ENCODE measurements around the gene LOXHD1.

Gene LOXHD1, protein sequence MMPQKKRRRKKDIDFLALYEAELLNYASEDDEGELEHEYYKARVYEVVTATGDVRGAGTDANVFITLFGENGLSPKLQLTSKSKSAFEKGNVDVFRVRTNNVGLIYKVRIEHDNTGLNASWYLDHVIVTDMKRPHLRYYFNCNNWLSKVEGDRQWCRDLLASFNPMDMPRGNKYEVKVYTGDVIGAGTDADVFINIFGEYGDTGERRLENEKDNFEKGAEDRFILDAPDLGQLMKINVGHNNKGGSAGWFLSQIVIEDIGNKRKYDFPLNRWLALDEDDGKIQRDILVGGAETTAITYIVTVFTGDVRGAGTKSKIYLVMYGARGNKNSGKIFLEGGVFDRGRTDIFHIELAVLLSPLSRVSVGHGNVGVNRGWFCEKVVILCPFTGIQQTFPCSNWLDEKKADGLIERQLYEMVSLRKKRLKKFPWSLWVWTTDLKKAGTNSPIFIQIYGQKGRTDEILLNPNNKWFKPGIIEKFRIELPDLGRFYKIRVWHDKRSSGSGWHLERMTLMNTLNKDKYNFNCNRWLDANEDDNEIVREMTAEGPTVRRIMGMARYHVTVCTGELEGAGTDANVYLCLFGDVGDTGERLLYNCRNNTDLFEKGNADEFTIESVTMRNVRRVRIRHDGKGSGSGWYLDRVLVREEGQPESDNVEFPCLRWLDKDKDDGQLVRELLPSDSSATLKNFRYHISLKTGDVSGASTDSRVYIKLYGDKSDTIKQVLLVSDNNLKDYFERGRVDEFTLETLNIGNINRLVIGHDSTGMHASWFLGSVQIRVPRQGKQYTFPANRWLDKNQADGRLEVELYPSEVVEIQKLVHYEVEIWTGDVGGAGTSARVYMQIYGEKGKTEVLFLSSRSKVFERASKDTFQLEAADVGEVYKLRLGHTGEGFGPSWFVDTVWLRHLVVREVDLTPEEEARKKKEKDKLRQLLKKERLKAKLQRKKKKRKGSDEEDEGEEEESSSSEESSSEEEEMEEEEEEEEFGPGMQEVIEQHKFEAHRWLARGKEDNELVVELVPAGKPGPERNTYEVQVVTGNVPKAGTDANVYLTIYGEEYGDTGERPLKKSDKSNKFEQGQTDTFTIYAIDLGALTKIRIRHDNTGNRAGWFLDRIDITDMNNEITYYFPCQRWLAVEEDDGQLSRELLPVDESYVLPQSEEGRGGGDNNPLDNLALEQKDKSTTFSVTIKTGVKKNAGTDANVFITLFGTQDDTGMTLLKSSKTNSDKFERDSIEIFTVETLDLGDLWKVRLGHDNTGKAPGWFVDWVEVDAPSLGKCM (N-terminal part only)

DNA sequence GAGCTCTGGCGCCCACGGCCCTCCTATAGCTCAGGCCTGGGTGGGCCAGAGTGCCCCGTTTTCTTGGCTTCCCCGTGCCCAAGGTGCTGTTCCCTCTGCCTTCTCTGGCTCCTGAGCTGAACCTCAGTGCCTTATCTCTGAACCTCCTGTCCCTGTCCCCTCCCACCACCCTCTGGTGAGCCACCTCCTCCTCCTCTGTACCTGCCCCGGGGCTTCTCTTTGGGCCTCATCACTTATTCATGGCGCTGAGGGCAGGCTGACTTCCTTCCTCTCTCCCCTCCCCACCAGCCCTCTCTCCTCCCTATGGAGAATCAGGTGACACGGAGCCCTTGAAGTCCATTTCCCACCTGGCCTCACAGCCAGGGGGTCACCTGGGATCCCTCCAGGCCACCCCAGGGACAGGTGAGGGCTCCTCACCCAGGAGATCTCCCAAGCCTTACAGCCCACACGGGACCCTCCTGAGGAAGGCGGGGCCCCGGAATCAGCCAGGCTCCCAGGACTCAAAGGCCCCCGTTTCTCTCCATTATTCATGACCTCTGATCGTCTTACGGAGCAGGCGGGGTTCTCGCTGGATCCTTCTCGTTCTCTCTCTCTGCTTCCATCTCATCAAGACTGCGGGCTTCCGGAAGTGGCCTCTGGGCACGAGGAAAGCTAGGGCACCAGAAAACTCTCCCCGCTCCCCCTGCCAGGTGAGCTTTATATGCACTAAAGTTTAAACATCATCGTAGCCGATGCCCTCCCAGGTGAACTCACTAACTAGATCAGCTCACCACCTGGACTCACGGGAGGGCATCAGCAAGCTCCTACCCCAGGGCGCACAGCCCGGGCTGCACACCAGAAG lies at the start of gene LOXHD1:
Gene LOXHD1, minus strand, starts transcription at position 106 of the 841 bp plus-strand sequence. CDS start 187 bp downstream, outside the sequence.
- DNase-seq (ENCODE audit: insufficient read length, low spot score) (no peak), FAIRE-seq (no peak)

DNA sequence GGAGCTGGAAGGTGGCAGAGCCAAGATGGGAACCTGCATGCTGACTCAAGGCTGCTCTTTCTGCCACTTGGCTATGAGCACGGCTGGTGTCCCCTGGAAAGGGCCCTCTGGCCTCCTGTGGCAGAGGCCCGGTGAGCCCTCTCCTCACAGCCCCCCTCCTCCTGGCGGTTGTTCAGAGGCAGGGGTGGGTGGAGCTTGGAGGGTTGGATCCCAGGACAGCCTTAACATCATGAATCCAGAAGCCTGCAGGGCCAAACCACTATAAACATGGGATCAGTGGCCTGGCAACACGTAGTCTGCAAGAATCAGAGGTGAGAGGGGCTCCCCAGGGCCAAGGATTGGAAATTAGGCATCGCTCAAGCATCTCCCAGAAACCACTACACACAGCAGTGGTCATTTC lies 48.5 kb upstream of the LOXHD1 start:
- no peak for FAIRE-seq
- no peak for DNase-seq (ENCODE audit: insufficient read length, low spot score)

DNA sequence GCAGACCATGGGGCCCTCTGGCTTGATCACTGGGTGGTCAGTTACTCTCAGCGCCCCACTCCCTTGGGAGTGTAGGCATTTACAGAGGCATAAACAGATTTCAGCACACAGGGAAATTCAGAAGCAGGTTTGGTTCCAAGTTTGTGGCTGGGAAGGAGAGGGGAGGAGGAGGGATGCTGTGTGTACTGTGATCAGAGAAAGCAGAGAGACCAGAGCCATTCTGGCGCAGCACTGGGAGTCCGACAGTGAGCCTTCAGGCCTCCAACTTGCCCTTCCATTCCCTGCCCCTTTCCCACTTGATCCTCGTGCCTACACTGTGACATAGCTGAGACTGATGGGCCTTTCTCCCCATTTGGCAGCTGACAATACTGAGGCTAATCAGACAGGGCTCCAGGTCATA lies 47.8 kb upstream of the LOXHD1 start:
- no peak for FAIRE-seq

DNA sequence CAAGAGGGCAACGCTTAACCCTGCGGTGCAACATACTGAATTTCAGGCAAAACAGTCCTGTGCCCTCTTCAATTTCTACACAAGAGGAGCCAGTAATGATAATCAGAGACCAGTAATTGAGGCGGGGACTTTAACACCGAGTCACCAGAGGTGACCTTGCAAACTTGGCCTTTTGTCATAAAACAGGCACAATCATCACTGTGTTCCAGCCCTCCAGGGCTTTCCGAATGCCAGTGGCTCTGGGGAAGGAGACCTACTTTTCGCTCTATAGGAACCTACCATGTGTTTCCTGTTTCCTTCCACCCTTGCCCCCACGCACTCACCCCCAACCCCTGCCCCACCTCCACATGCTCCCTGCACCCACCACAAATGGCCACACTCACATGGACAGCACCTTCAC lies 47.2 kb upstream of the LOXHD1 start:
- DNase-seq (ENCODE audit: insufficient read length, low spot score) (no peak), FAIRE-seq (no peak)

More for the DNA sequence above, 47.8 kb upstream of the LOXHD1 start:
- no peak for DNase-seq (ENCODE audit: insufficient read length, low spot score)

DNA sequence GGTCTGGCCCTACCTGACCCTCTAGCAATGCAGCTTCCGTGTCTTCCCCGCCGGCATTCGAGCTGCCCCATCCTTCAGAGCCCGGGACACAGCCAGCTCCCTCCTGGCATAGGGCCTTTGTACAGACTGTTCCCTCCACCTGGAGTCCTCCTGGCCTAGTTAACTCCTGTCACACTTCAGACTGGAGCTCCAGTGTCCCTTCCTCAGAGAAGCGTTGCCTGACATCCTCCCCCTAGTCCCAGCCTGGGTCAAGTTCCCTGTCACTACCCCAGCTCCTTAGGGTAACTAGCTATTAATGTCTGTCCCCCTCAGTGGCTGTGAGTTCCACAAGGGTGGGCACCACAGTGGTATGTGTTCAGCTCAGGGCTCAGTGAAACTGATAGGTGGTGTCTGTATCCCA lies 45.5 kb upstream of the LOXHD1 start:
- FAIRE-seq (no peak), DNase-seq (ENCODE audit: insufficient read length, low spot score) (no peak)

DNA sequence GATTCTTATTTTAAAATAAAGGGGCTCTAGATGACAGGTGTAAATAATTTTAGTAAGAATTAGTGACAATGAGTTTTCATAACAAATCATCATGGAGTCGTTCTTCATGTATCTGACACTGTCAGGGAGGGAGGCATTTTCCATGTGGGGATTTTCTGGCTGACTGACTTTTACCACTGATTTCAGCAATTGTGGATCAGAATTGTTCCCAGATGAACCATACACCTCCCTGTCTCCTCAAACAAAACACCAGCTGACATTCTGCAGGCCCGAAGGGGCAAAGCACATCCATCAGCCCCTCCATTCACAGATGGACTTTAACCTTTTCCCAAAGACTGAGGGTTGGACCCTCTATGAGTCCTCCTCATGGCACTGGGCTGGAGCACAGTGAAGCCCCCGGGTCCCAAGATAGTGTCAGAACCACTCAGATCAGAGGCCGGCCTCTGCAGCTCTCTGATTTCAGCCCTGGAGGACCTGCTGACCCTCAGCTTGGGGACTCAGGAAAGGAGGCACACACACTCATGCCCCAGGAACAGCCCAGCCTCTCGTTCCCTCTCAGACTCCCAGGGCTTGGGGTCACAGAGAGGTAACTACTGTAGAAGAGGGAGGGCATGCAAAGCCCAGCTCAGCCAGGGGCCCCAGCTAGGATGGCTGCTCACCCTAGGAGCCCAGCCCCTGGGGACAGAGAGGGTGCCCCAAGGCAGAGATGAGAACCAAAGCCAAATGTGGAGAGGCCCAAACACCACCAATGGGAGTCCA lies 43.2 kb upstream of the LOXHD1 start:
- DNase-seq (ENCODE audit: insufficient read length, low spot score) (no peak), FAIRE-seq (no peak)

DNA sequence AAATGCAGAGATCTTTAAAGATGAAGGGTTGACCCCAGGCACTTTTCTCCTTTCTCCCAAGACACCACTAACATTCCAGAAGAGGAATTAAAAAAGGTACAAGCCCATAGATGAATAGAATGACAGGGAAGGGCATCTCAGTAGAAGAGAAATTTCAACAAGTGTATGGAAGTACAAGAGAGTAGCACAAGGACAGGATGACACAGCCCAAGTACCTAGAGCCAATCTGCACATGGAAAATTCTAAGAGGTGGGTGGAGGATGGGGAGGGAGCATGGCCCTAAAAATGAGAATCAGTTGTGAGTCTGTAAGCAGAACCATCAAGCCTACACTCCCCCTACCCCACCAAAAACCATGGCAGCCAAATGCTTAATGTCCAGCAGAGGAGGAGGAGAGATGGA lies 39.7 kb upstream of the LOXHD1 start:
- DNase-seq (ENCODE audit: insufficient read length, low spot score) (no peak), FAIRE-seq (no peak)

DNA sequence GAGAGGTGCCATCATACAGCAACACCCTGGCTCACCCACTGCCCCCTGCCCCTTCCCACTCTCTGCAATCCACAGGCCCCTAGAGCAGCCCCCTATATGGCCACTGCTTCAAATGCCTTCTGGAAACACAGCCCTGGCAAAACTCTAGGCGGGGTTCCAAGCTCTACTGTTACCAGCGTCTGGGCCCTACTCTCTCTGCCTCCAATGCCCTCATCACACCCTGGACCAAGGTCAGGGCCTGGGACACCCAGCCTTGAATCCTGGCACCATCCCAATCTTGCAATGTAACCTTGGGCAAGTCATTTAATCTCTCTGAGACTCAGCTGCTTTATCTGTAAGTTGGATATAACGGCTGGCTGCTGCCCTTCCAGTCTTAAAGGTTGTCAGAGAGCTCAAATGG lies 39.2 kb upstream of the LOXHD1 start:
- FAIRE-seq: no peak

DNA sequence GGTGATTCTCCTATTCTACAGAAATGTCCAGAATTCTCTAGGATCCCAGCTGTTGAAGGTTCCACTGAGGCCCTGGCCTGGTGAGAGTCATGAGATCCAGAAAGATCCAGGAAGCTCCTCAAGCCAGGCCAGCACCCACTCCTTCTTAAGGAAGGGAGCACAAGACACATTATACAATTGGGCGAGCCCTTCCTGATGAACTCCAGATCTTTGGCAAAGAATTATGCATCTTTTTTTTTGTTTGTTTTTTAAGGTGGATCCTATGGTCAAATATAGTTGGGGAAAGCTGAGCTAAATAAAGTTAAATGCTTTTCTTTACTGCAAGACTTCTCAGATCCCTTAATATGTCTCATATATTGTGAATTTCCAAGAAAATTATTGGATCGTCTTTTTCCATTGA lies 37.0 kb upstream of the LOXHD1 start:
- no peak for DNase-seq (ENCODE audit: insufficient read length, low spot score)
- no peak for FAIRE-seq

More for the DNA sequence above, 39.2 kb upstream of the LOXHD1 start:
- DNase-seq (ENCODE audit: insufficient read length, low spot score): no peak

DNA sequence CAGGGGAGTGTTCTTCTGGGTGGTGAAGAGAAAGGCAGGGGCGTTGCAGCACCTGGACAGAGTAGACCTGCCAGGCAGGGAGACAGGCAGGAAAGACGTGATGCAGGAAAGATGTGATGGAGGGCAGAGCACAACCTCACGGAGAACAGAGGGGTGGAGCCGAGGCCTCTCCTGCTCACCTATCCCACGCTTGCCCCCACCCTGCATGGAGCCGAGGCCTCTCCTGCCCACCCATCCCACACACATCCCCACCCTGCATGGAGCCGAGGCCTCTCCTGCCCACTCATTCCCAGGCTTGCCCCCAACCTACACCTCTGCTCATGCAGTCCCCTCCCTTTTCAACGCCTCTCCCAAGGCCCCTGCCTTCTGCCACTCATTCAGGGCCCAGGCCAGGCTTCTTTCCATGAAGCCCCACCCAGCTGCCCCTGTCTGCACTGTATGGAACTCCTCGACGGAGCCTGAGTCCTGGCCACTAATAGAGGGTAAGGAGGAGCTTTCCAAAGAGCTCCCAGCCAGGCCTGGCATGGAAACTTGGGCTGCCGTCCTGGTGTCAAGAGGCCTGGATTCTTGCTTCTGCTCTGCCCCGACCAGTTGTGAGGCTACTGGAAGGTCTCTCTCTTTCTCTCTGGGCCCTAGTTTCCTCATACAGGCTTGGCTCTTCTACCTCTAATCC lies 32.0 kb upstream of the LOXHD1 start:
- DNase-seq (ENCODE audit: insufficient read length, low spot score) (no peak), FAIRE-seq (no peak)

DNA sequence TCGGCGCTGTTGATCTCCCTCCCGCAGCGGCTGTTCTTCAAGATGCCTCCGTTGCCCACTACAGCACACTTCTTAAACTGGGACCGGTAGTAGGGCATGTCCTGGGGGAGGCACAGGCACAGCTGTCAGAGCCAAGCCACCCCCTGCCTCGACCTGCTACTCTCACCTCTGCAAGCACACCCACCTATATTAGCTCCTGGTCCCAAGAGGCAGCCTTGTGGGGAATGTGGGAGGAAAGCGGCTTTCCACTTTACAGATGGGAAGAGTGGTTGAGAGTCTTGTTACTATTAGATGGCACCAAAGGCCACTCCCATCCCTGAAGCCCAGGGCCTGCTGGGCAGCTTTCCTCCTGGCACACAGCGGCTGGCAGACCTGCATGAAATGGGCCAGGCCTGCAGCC lies 29.2 kb upstream of the LOXHD1 start:
- DNase-seq (ENCODE audit: insufficient read length, low spot score): no peak
- FAIRE-seq: no peak

DNA sequence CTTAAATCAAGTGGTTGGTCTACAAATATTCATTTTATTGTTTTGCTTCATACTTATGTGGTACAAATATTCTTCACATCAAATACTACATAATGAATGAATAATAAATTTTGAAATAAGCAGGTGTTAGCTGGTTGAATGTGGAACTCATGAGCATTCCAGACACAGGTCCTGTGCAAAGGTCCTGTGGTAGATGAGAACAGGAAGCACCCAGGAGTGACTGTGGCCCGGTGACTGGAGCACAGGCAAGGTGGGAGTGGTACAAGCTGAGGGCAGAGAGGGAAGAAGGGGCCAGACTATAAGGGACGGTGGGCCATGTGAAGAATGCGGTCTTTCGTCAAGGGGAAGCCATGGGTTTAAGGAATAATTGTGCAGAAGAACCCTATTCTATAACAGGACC lies 26.2 kb upstream of the LOXHD1 start:
- DNase-seq (ENCODE audit: insufficient read length, low spot score) (no peak), FAIRE-seq (no peak)

DNA sequence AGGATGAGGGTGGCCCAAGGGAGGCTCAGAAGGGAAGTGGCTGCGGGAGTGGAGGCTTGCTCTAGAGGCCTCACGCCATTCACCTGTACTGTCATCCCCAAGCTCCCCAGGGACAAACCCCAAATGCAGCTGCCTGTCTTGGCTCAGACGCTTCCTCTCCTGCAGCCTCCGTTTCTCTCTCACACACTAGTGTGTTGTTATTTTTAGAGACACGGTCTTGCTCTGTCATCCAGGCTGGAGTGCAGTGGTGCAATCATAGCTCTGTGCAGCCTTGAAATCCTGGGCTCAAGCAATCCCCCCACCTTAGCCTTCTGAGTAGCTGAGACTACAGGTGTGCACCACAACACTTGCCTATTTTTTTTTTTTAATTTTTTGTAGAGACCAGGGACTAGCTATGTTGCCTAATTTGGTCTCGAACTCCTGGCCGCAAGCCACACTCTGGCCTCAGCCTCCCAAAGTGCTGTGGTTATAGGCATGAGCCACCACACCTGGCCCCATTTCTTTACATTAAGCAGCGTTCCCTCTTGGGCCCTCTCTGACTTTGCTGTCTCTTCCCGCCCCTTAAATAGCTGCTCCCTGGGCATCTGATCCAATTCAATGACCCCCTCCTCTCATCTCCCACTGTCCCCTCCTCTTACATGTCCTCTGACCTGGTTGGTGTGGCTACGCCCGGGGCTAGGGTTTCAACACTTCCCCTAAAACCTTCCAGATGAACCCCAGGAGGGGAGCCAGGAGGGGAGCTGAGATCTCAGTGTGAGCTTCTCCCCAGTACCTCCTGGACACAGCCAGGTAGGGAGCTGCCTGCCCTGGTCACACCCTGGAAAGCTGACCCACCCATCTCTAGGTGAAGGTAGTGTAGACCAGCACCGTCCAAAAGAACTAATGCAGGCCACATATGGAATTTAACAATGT lies 24.0 kb upstream of the LOXHD1 start:
- FAIRE-seq: no peak

DNA sequence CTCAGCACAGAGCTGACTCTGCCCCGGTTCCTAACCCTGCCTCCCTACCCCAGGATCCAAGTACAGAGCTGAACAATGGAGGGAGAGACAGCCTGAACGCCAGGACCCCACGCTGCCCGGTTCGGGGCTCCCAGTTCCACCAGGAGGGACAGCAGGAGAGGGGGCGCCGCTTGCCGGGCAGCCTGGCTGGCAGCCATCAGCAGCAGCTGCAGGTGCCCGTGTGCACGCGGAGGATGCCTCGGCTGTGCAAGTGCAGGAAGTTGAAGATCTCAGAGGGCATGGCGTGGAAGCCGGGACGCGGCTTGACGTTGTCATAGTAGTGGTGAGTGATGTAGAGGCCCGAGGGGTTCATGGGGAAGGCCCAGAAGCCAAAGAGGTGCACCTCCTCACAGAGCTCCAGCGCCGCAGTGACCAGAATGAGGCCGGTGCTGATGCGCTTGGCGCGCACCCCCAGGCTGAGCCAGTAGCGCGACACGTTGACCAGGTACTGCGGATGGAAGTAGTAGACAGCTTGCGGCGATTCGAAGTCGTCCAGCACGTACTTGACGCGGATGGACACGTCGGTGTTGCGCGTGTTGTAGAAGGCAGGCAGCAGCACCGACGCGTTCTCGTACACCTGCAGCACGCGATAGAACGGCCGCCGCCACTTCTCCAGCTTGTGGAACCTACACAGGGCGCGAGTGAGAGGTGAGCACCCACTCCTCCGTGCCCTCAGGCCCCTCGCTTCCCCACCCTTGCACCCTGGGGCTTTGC lies 23.0 kb upstream of the LOXHD1 start:
- no peak for DNase-seq (ENCODE audit: insufficient read length, low spot score)
- no peak for FAIRE-seq

More for the DNA sequence above, 24.0 kb upstream of the LOXHD1 start:
- DNase-seq (ENCODE audit: insufficient read length, low spot score): no peak

DNA sequence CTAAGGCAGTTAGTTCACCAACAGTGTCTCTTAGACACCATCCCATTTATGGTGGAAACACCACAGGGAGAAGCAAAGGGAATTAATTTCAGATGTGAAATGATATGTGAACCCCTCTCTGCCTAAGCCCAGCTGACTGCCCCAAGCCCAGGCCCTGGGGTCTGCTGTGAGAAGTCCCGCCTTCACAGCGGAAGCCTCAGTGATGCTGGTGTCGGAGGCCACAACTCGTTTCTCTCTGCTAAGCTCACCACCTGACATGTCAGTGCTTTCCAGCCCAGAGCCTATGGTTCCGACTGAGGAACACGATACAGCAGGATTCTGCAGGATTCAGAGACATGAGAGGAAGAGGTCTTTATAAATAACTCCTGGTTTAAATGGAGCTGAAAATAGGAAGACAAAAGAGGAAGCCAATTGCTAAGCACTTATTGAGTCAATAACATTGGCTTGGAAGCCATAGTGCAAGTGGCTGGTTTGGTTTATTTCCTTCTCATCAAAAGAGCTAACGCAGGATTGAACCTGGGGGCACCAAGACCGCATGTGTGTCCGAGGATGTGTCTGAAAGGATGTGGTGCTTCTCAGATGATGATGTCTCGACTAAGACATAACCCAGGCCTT lies 21.9 kb upstream of the LOXHD1 start:
- DNase-seq (ENCODE audit: insufficient read length, low spot score): no peak
- FAIRE-seq: no peak

DNA sequence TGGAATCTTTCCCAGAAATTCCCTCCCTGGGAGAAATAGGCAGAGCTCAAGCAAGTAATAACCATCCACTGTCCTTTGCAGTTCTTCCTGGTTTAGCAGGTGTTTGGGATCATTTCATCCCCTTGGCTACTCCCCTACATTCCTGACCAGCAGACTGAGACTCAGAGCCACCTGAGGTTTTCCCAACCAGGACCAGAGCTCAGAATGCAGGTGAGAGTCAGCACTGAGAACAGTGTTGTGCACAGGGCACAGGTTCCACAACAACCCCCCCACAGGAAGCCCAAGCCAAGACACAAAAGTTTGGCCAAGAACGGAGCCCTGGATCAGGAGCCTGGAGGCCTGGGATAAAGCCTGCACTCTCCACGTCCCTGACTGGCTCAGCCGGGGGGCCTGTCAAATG lies 21.0 kb upstream of the LOXHD1 start:
- FAIRE-seq: no peak
- no peak for DNase-seq (ENCODE audit: insufficient read length, low spot score)

DNA sequence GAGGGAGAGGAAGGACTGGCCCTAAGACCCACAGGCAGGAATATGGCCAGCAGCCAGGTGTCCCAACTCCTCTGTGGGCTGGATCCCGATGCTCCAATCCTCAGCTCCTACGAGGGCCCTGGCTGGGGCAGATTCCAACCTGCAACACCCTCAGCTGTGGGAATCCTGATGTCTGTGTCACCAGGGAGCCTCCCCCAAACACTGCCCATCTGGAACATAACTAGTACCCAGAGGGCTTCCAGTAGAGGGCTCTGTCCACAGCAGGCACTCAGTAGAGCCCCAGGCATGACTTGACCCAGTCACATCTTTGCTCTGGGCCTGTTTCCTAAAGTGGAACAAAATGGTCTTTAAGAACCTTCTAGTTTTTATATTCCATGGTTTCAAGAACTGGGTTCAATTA lies 20.6 kb upstream of the LOXHD1 start:
- peak; percentile 18 for DNase-seq (ENCODE audit: insufficient read length, low spot score)
- FAIRE-seq: no peak

All from HTR-8/SVneo (cell line).